ENCODE data around the gene SMIM12.
"Not testable (repeated sequence)": the region's sequence is repeated elsewhere in the genome, so short reads cannot be mapped to it uniquely, and the experiment has no call there.

The SMIM12 gene

GRCh38 chr1:34831721-34832246, 27.8 kb downstream of the SMIM12 start:
- H3K27ac ChIP-seq, result no peak overlapping the region
- no peak for TF ChIP-seq ZFX (IDR thresholded peaks at IDR 0.05; ENCODE audit: borderline replicate concordance)
- TF ChIP-seq CTCF (IDR thresholded peaks at IDR 0.05), result no peak

- TF ChIP-seq ZFX (IDR thresholded peaks at IDR 0.05; ENCODE audit: borderline replicate concordance), result no peak
- TF ChIP-seq CTCF (IDR thresholded peaks at IDR 0.05), result no peak
- H3K27ac ChIP-seq, result no peak overlapping the region
These were observed 30.3 kb downstream of the SMIM12 start for GRCh38 chr1:34829250-34829649.

GRCh38 chr1:34828611-34829010, 30.9 kb downstream of the SMIM12 start:
- no peak for TF ChIP-seq ZFX (IDR thresholded peaks at IDR 0.05; ENCODE audit: borderline replicate concordance)
- no peak for TF ChIP-seq CTCF (IDR thresholded peaks at IDR 0.05)
- no peak overlapping the region for H3K27ac ChIP-seq

- no peak overlapping the region for H3K27ac ChIP-seq
- TF ChIP-seq ZFX (IDR thresholded peaks at IDR 0.05; ENCODE audit: borderline replicate concordance) (no peak), CTCF (IDR thresholded peaks at IDR 0.05) (no peak)
These were observed 32.1 kb downstream of the SMIM12 start for GRCh38 chr1:34827341-34827941.

GRCh38 chr1:34825455-34826091, 34.0 kb downstream of the SMIM12 start:
- H3K27ac ChIP-seq, result no peak overlapping the region
- TF ChIP-seq ZFX (IDR thresholded peaks at IDR 0.05; ENCODE audit: borderline replicate concordance), result no peak
- no peak for TF ChIP-seq CTCF (IDR thresholded peaks at IDR 0.05)

GRCh38 chr1:34824817-34825454, 34.6 kb downstream of the SMIM12 start:
- no peak for TF ChIP-seq CTCF (IDR thresholded peaks at IDR 0.05)
- TF ChIP-seq ZFX (IDR thresholded peaks at IDR 0.05; ENCODE audit: borderline replicate concordance), result no peak
- H3K27ac ChIP-seq, result no peak overlapping the region

GRCh38 chr1:34822202-34822601, 37.3 kb downstream of the SMIM12 start:
- no peak overlapping the region for H3K27ac ChIP-seq
- no peak for TF ChIP-seq ZFX (IDR thresholded peaks at IDR 0.05; ENCODE audit: borderline replicate concordance)
- TF ChIP-seq CTCF (IDR thresholded peaks at IDR 0.05), result no peak

GRCh38 chr1:34818862-34819261, 40.7 kb downstream of the SMIM12 start:
- not testable (repeated sequence) for H3K27ac ChIP-seq

Measured in 22Rv1 (cell line).